Bronchial epithelial cell (primary cell): ENCODE data around the gene TNFSF13B. TPM values are rescaled to one million over a fixed set of nuclear protein-coding genes. Genes with fewer than 3 reads are reported as not detected.

Source experiments
- DNase-seq: peaks from one replicate; pipeline ENCODE4 v3.0.0-alpha.2; 2010; ENCODE audit warnings: low read depth
- FAIRE-seq: peaks from 2 replicates; lab custom pipeline; 2011; peaks lifted over from hg19 to GRCh38; lab: Jason Lieb, UNC
- H3K27me3 ChIP-seq: 2 replicates; pipeline ENCODE4 v1.5.1; 2011; ENCODE audit warnings: low read length; ENCODE audit not compliant: control insufficient read depth, insufficient read depth
- H3K36me3 ChIP-seq: 2 replicates; pipeline ENCODE4 v1.5.1; 2011; ENCODE audit warnings: low read length; ENCODE audit not compliant: control insufficient read depth, insufficient read depth
- H3K4me3 ChIP-seq: 2 replicates; pipeline ENCODE4 v1.5.1; 2011; ENCODE audit warnings: mild to moderate bottlenecking, low read depth, low read length, control low read depth
- total RNA-seq: library from RNA; depleted of rRNA; stranded (reverse); fragments of >200 nt; gene quantifications from 2 replicates; pipeline ENCODE4 v1.2.1, GENCODE V29; 2014
- TF ChIP-seq, protein P1 (sequence below): IDR thresholded peaks from 2 replicates; pipeline ENCODE4 v1.5.1; 2011; ENCODE audit warnings: mild to moderate bottlenecking, moderate library complexity, low read length, control low read depth, inconsistent platforms; ENCODE audit not compliant: insufficient read depth, severe bottlenecking

TNFSF13B gene
- total RNA-seq, 1 donor from 2014 or later: 0.79 TPM

DNA sequence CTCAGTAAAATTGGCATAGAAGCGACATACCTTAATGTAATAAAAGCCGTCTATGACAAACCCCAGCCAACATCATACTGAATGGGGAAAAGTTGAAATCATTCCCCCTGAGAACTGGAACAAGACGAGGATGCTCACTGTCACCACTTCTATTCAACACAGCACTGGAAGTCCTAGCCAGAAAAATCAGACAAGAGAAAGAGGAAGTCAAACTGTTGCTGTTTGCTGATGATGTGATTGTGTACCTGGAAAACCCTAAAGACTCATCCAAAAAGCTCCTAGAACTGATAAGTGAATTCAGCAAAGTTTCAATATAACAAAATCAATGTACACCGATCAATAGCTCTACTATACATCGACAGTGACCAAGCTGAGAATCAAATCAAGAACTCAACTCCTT is 63.3 kb downstream of the TNFSF13B start:
- Histone ChIP-seq H3K27me3 (no peaks in the 10 kb centered on the region), H3K36me3 (no peaks in the 10 kb centered on the region), H3K4me3 (no peak overlapping the region)
- FAIRE-seq (no peak), DNase-seq (no peak)
- TF ChIP-seq, protein P1, sequence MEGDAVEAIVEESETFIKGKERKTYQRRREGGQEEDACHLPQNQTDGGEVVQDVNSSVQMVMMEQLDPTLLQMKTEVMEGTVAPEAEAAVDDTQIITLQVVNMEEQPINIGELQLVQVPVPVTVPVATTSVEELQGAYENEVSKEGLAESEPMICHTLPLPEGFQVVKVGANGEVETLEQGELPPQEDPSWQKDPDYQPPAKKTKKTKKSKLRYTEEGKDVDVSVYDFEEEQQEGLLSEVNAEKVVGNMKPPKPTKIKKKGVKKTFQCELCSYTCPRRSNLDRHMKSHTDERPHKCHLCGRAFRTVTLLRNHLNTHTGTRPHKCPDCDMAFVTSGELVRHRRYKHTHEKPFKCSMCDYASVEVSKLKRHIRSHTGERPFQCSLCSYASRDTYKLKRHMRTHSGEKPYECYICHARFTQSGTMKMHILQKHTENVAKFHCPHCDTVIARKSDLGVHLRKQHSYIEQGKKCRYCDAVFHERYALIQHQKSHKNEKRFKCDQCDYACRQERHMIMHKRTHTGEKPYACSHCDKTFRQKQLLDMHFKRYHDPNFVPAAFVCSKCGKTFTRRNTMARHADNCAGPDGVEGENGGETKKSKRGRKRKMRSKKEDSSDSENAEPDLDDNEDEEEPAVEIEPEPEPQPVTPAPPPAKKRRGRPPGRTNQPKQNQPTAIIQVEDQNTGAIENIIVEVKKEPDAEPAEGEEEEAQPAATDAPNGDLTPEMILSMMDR: no peak

DNA sequence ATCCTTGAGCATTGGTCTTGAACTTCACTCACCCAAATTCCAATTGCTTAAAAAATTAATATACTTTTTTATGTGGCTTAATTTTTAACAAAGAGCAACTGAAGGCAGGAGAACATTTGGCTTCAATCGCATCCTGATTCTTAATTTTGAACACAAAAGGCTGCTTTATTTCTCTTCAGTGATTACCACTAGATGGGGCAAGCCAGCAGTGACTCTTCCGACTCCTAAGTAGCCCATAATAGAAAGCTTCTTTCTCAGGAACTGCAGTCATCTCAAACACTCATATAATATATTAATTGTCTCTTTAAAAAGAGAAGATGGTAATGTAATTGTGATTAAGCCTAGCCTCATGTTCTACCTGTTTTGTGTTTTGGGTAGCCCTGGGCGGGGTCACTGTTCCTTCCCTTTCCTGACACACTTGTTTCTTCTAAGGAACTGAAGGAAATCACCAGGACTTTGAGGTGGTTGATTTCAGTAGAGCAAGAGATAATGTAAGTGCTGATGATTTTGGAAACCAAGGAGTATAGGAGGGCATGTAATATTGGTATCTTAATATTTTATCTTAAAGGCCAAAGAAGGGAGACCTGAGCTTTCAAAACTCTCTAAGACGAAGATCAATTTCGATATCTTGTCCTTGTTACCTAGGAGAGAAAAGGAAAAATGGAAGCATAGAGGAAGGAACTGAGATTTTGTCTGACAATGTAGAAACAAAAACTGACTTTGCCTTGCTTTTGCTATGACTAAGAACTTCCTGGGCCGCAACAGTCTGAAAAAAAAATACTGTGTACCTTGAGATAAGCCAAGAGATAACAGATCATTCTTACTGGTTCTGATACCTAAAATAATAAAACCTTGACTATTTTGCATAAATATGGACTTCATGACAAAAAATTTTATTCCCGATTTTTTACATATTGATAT is 73.1 kb downstream of the TNFSF13B start:
- DNase-seq: peak; percentile 40
- Histone ChIP-seq H3K27me3 (no peaks in the 10 kb centered on the region), H3K36me3 (no peaks in the 10 kb centered on the region), H3K4me3 (no peak overlapping the region)
- no peak for FAIRE-seq
- TF ChIP-seq, protein P1: peak; percentile 50

DNA sequence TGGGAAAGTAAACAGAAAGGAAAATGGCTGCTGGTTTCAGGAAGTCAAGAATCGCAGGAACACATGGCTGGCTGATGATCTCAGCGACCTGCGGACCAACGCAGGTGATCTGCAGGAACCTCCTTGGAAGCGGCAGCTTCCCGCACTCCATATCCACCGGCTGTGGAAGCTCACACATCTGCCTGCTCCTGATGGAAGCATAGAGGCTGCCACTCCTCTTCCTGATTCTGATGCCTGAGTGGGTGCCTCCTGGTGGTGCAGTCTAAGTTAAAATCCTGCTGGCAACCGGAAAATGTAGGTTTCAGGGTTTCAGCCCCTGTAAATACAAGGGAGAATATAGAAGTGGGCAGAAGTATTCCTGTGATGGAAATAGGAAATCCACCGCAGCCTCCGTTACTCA is 75.5 kb downstream of the TNFSF13B start:
- no peaks in the 10 kb centered on the region for H3K36me3 ChIP-seq
- TF ChIP-seq, protein P1: no peak
- DNase-seq (no peak), FAIRE-seq (no peak)
- H3K27me3 ChIP-seq: no peaks in the 10 kb centered on the region
- H3K4me3 ChIP-seq: no peak overlapping the region

DNA sequence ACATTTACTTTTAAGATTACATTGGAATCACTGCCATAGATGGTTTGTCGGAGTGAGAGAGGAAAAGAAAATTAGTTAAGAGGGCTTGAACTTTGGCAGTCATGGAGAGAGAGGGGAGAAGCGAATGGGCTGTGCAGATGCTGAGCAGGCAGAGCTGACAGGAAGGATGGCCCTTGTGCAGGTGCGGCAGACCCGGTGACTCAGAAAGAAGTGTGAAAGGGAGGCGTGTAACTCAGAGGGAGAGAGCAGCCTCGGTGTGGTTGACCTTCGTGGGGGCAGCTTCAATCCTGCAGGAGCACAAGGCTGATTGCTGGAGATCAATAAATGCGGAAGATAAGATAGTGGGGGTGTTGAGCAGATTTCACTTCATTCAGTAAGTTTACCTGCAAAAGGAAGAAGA is 76.9 kb downstream of the TNFSF13B start:
- FAIRE-seq: no peak
- Histone ChIP-seq H3K36me3 (no peaks in the 10 kb centered on the region), H3K27me3 (no peaks in the 10 kb centered on the region), H3K4me3 (no peak overlapping the region)
- TF ChIP-seq, protein P1: no peak
- DNase-seq: no peak

DNA sequence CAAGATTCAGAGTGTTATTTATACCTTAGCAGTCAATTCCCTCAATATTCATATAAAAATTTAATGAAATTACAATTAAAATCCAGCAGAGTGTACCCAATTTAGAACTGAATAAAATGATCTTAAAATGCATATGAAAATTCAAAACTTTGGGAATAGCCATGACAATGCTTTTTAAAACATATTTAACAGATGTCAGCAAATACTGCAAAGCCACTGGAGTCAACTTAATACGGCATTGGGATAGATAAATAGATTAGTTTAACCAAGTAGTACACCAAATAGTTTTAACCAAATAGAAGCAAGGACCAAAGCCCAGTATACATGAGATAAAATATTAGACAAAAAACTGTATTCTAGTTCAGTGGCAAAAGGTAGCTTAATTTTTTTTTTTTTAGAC is 79.8 kb downstream of the TNFSF13B start:
- no peaks in the 10 kb centered on the region for H3K27me3 ChIP-seq
- FAIRE-seq (no peak), DNase-seq (no peak)
- no peak overlapping the region for H3K4me3 ChIP-seq
- TF ChIP-seq, protein P1: no peak
- H3K36me3 ChIP-seq: no peaks in the 10 kb centered on the region
